LoVo (cell line): ENCODE data around the gene CASK.

Experiments used
- DNase-seq: peaks from one replicate; pipeline ENCODE4 v3.0.0-alpha.2; 2016; ENCODE audit warnings: low spot score

The CASK gene

GRCh38 chrX:41827886-41828285 lies 95.5 kb downstream of the CASK start:
- DNase-seq, result no peak

GRCh38 chrX:41825796-41826195 lies 97.6 kb downstream of the CASK start:
- DNase-seq, result no peak

GRCh38 chrX:41824551-41824950 lies 98.8 kb downstream of the CASK start:
- peak; percentile 52 for DNase-seq

GRCh38 chrX:41823402-41823801 lies 100.0 kb downstream of the CASK start:
- peak; percentile 67 for DNase-seq

GRCh38 chrX:41822892-41823291 lies 100.5 kb downstream of the CASK start:
- DNase-seq, result peak; percentile 32

- DNase-seq, result no peak
These were observed 115.3 kb downstream of the CASK start for GRCh38 chrX:41808047-41808446.

GRCh38 chrX:41802958-41803357 lies 120.4 kb downstream of the CASK start:
- no peak for DNase-seq

- DNase-seq, result no peak
These were observed 123.7 kb downstream of the CASK start for GRCh38 chrX:41799661-41800060.

GRCh38 chrX:41796577-41796976 lies 126.8 kb downstream of the CASK start:
- no peak for DNase-seq

- DNase-seq, result no peak
These were observed 127.3 kb downstream of the CASK start for GRCh38 chrX:41796046-41796445.

- no peak for DNase-seq
These were observed 134.0 kb downstream of the CASK start for GRCh38 chrX:41789374-41789773.

GRCh38 chrX:41785685-41786084 lies 137.7 kb downstream of the CASK start:
- no peak for DNase-seq

GRCh38 chrX:41781500-41781899 lies 141.9 kb downstream of the CASK start:
- DNase-seq, result peak; percentile 32

GRCh38 chrX:41779941-41780340 lies 143.4 kb downstream of the CASK start:
- peak; percentile 20 for DNase-seq

GRCh38 chrX:41779030-41779564 lies 144.3 kb downstream of the CASK start:
- peak; percentile 64 for DNase-seq

GRCh38 chrX:41761702-41762101 lies 161.7 kb downstream of the CASK start:
- DNase-seq, result no peak

- DNase-seq, result no peak
These were observed 162.2 kb downstream of the CASK start for GRCh38 chrX:41761169-41761568.

- DNase-seq, result no peak
These were observed 163.5 kb downstream of the CASK start for GRCh38 chrX:41759817-41760216.

- DNase-seq, result no peak
These were observed 165.0 kb downstream of the CASK start for GRCh38 chrX:41758401-41758800.

- DNase-seq, result no peak
These were observed 172.6 kb downstream of the CASK start for GRCh38 chrX:41750716-41751115.

- DNase-seq, result no peak
These were observed 183.5 kb downstream of the CASK start for GRCh38 chrX:41739871-41740270.

- no peak for DNase-seq
These were observed 186.3 kb downstream of the CASK start for GRCh38 chrX:41737065-41737464.

GRCh38 chrX:41734530-41734929 lies 188.8 kb downstream of the CASK start:
- no peak for DNase-seq

GRCh38 chrX:41733939-41734338 lies 189.4 kb downstream of the CASK start:
- no peak for DNase-seq

GRCh38 chrX:41732260-41732659 lies 191.1 kb downstream of the CASK start:
- no peak for DNase-seq
